Right atrium auricular region (tissue), 2 donors: ENCODE measurements around the gene CPLX1. TPM values are rescaled to one million over a fixed set of nuclear protein-coding genes. Genes with fewer than 3 reads are reported as not detected.

Source experiments
- DNase-seq: peaks from one replicate; pipeline ENCODE4 v3.0.0-alpha.2; 2019; ENCODE audit warnings: low spot score
- H3K27ac ChIP-seq, 2 donors: fragments of 200-600 bp; sonication (generic); 1 replicate in 1 of 2; 2 replicates in 1 of 2; pipeline ENCODE4 v1.5.1; 2016 to 2019
- H3K27me3 ChIP-seq, 2 donors: fragments of 200-600 bp; sonication (generic); one replicate each; pipeline versions ENCODE4 v1.5.1 to v1.6.0; 2017 to 2019
- H3K36me3 ChIP-seq: fragments of 200-600 bp; sonication (generic); one replicate; pipeline ENCODE4 v1.5.1; 2016
- H3K4me1 ChIP-seq, 2 donors: fragments of 200-600 bp; sonication (generic); one replicate each; pipeline versions ENCODE4 v1.5.1 to v1.6.0; 2017 to 2019
- H3K4me3 ChIP-seq, 2 donors: fragments of 200-600 bp; sonication (generic); 1 replicate in 1 of 2; 2 replicates in 1 of 2; pipeline ENCODE4 v1.5.1; 2017 to 2019; ENCODE audit warnings: mild to moderate bottlenecking in 1 of 2, moderate library complexity in 1 of 2
- H3K9me3 ChIP-seq, 2 donors: fragments of 200-600 bp; sonication (generic); one replicate each; pipeline ENCODE4 v1.5.1; 2019
- total RNA-seq, 2 donors: library from RNA; depleted of rRNA; stranded (reverse); fragments of >200 nt; gene quantifications; one replicate each; pipeline ENCODE4 v1.1.0, GENCODE V29; 2016
- TF ChIP-seq, protein P1 (sequence below), 2 donors: fragments of 200-600 bp; sonication (generic); IDR thresholded peaks; one replicate each; pipeline ENCODE4 v1.5.1; 2019; ENCODE audit warnings: antibody characterized with exemption in 2 of 2

The CPLX1 gene
- total RNA-seq: 1 to 10 TPM in 1 of 2 donors, under 1 TPM in 1; 0.98 to 2.3 TPM

DNA sequence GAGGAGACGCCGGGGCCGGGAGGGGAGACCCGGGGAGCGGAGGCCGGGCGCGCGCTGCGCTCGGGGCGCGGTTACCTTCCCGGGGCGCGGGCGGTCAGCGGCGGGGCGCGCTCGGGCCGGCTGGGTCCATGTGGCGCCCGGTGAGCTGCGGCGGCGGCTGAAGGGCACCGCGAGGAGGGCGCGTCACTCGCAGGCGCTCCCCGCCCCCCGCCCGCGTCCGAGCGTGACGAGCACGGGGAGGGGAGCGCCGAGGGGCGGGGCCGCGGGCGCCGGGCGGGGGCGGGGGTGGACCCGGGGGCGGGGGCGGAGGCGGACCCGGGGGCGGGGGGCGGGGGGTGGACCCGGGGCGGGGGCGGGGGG, at the start of gene CPLX1:
TSS of gene CPLX1 (minus strand) at position 159 of the 360 bp plus-strand sequence. CDS start 1,607 bp downstream, outside the sequence.
- peaks cover 12 to 20% of the 10 kb centered on the region in 2 donors for H3K27me3 ChIP-seq
- no peaks in the 10 kb centered on the region for H3K36me3 ChIP-seq
- no peak within 1 kb of the TSS for H3K27ac ChIP-seq
- no peaks in the 10 kb centered on the region for H3K9me3 ChIP-seq
- peaks cover 0 to 22% of the 10 kb centered on the region in 2 donors for H3K4me1 ChIP-seq
- no peak for DNase-seq
- peak within 1 kb of the TSS; percentile 9 to 51 for H3K4me3 ChIP-seq
- TF ChIP-seq, protein P1, sequence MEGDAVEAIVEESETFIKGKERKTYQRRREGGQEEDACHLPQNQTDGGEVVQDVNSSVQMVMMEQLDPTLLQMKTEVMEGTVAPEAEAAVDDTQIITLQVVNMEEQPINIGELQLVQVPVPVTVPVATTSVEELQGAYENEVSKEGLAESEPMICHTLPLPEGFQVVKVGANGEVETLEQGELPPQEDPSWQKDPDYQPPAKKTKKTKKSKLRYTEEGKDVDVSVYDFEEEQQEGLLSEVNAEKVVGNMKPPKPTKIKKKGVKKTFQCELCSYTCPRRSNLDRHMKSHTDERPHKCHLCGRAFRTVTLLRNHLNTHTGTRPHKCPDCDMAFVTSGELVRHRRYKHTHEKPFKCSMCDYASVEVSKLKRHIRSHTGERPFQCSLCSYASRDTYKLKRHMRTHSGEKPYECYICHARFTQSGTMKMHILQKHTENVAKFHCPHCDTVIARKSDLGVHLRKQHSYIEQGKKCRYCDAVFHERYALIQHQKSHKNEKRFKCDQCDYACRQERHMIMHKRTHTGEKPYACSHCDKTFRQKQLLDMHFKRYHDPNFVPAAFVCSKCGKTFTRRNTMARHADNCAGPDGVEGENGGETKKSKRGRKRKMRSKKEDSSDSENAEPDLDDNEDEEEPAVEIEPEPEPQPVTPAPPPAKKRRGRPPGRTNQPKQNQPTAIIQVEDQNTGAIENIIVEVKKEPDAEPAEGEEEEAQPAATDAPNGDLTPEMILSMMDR (IDR thresholded peaks at IDR 0.05): no peak

DNA sequence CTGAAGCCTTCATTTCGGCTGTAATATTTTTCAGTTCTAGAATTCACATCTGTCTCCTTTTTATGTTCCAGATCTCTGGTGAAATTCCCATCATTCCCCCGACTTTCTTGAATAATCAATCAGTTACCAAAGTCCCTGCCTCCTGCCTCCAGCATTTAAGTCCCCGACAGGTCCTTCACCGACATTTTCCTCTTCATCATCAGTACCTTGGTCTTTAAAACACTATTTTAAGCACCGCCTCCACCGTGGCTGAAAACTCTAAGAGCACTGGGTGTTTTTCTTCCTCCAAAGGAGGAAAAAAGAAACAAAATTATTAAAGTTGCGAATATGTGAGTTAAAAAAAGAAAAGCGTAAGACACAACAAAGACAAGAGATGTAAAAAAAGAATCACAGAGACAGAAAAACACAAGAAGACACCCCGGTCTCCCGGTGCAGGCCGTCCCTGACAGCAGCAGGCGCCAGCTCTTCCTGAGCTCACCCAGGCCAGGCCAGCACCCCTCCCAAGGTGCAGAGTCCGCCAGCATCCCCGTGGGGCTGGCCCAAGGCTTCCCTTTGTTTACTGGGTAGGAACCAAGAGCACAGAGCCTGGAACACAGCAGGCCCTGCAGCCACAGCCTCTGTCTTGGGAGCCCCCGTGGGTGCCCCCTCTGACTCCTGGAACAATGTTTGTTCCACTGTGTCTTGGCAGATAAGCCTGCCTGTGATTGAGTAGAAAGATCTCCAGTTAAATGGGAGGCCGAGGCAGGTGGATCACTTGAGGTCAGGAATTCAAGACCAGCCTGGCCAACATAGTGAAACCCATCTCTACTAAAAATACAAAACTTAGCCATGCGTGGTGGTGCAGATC, 49.3 kb upstream of the CPLX1 start:
- Histone ChIP-seq H3K4me1 (no peaks in the 10 kb centered on the region), H3K9me3 (no peaks in the 10 kb centered on the region), H3K27ac (no peak overlapping the region), H3K27me3 (no peaks in the 10 kb centered on the region), H3K36me3 (peaks cover 71% of the 10 kb centered on the region), H3K4me3 (no peak overlapping the region)
- no peak for DNase-seq
- TF ChIP-seq, protein P1 (IDR thresholded peaks at IDR 0.05): no peak

DNA sequence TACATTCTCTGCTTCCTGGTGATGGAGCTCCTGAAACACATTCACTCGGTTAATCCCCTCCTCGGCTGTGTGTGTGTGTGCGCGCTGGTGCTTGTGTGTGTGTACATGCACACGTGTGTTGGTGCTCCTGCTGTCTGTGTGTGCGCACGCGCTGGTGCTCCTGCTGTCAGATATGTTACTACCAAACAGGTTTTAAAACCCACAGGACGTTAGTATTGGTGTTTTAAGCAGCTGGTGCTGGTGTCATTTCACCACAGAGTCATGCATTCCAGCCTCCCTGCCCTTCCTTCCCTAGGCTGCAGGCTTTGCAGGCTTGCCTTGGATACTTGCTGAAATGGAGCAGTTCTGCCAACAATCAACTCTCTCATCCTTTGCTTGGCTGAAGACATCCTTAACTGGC, 48.1 kb upstream of the CPLX1 start:
- peaks cover 68% of the 10 kb centered on the region for H3K36me3 ChIP-seq
- H3K9me3 ChIP-seq: no peaks in the 10 kb centered on the region
- H3K4me1 ChIP-seq: no peaks in the 10 kb centered on the region
- DNase-seq: no peak
- TF ChIP-seq, protein P1 (IDR thresholded peaks at IDR 0.05): no peak
- H3K27me3 ChIP-seq: no peaks in the 10 kb centered on the region
- no peak overlapping the region for H3K4me3 ChIP-seq
- H3K27ac ChIP-seq: no peak overlapping the region

DNA sequence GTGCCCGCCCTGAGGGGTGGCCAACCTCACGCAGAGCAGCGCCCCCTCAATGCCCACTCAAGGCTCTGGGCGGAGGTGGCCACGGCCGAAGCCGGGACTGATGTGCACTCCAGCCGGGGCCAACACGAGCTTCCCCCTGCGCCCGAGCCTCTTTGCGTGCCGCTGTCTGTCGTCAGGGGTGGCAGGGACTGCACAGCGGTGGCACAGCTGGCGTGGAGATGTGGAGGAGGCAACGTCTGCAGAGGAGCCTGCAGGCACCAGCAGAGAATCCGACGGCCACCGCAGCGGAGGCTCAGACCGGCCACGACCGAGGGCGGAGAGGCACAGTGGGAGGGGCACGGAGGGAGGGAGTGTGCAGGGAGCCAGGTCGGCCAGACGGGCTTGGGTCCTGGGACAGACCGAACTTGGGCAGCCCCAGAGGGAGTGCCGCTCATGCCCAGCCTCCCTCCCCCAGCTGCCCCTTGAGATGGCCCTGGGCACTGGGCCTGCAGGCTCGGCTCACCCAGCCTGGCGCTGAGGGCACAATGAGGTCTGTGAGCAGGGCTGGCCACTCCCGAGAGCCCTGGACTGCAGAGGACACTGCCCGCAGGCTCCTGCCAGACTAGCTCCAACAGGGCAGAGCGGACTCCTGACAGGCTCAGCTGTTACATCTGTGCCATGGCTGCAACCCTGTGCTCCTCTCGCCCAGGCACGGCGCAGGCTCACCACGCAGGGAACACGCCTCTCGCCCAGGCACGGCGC, 46.5 kb upstream of the CPLX1 start:
- Histone ChIP-seq H3K4me1 (no peaks in the 10 kb centered on the region), H3K4me3 (no peak overlapping the region), H3K9me3 (no peaks in the 10 kb centered on the region), H3K27me3 (no peaks in the 10 kb centered on the region), H3K36me3 (peaks cover 72% of the 10 kb centered on the region), H3K27ac (no peak overlapping the region)
- DNase-seq: no peak
- TF ChIP-seq, protein P1 (IDR thresholded peaks at IDR 0.05): no peak

DNA sequence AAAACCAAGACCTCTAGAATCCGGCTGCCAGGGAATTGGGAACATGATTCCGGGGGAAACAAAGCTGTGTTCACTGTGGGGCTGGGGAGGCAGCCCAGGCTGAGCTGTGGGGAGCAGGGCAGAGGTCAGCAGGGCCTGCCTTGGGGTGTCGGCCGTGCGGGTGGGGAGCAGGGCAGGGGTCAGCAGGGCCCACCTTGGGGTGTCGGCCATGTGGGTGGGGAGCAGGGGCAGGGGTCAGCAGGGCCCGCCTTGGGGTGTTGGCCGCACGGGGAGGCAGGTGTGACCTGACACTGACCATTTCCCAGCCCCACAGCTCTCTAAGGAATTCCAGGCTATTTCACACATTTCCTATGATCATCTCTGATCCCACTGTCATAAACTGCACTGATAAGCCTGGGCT, 45.6 kb upstream of the CPLX1 start:
- H3K27me3 ChIP-seq: no peaks in the 10 kb centered on the region
- H3K36me3 ChIP-seq: peaks cover 72% of the 10 kb centered on the region

More for the DNA sequence above, 45.6 kb upstream of the CPLX1 start:
- Histone ChIP-seq H3K4me1 (no peaks in the 10 kb centered on the region), H3K4me3 (no peak overlapping the region), H3K27ac (no peak overlapping the region), H3K9me3 (no peaks in the 10 kb centered on the region)
- no peak for DNase-seq
- TF ChIP-seq, protein P1 (IDR thresholded peaks at IDR 0.05): no peak
